Progenitor cell of endocrine pancreas (in vitro differentiated cells): ENCODE measurements around the gene VPS52. TPM values are rescaled to one million over a fixed set of nuclear protein-coding genes. Genes with fewer than 3 reads are reported as not detected.

Experiments used
- DNase-seq: peaks from one replicate; pipeline ENCODE4 v3.0.0; 2021; ENCODE audit warnings: low spot score; ENCODE audit not compliant: unreplicated experiment
- H3K27ac Mint-ChIP-seq: 2 replicates; pipeline ENCODE4 v1.8.0; 2021; ENCODE audit warnings: mild to moderate bottlenecking, moderate library complexity, mixed read lengths
- H3K27me3 Mint-ChIP-seq: 2 replicates; pipeline ENCODE4 v1.8.0; 2021; ENCODE audit warnings: mixed read lengths
- H3K36me3 Mint-ChIP-seq: 2 replicates; pipeline ENCODE4 v1.8.0; 2022; ENCODE audit warnings: mixed read lengths; ENCODE audit not compliant: insufficient read depth
- H3K4me1 Mint-ChIP-seq: 2 replicates; pipeline ENCODE4 v1.8.0; 2021; ENCODE audit warnings: low read depth, mixed read lengths
- H3K4me3 Mint-ChIP-seq: 2 replicates; pipeline ENCODE4 v1.8.0; 2021; ENCODE audit warnings: low read depth, mild to moderate bottlenecking, moderate library complexity, mixed read lengths
- H3K9me3 Mint-ChIP-seq: 2 replicates; pipeline ENCODE4 v1.8.0; 2021; ENCODE audit warnings: low read depth, mixed read lengths
- CTCF ChIP-seq: fragments of 200-600 bp; sonication (generic); IDR thresholded peaks from one replicate; pipeline ENCODE4 v1.5.0; 2021; ENCODE audit warnings: antibody characterized with exemption, mild to moderate bottlenecking; ENCODE audit not compliant: unreplicated experiment
- total RNA-seq: library from RNA; stranded (reverse); gene quantifications from 2 replicates; pipeline ENCODE4 v1.2.1, GENCODE V29; 2021

VPS52 gene
- total RNA-seq, 1 donor from 2014 or later, result 77.2 TPM

- Mint-ChIP-seq H3K27ac (peak overlapping the region; percentile 88), H3K36me3 (peaks cover 11% of the 10 kb centered on the region), H3K4me1 (peaks cover 32% of the 10 kb centered on the region), H3K4me3 (peak overlapping the region; percentile 85), H3K27me3 (peaks cover 3% of the 10 kb centered on the region), H3K9me3 (no peaks in the 10 kb centered on the region)
- DNase-seq, result no peak
- no peak for TF ChIP-seq CTCF
Measured at GRCh38 chr6:33313105-33313708, 41.5 kb upstream of the VPS52 start.

GRCh38 chr6:33312361-33313104 lies 40.9 kb upstream of the VPS52 start:
- no peak for DNase-seq
- Mint-ChIP-seq H3K27me3 (peaks cover 3% of the 10 kb centered on the region), H3K27ac (peak overlapping the region; percentile 88), H3K4me1 (peaks cover 29% of the 10 kb centered on the region), H3K36me3 (peaks cover 8% of the 10 kb centered on the region), H3K9me3 (no peaks in the 10 kb centered on the region), H3K4me3 (peak overlapping the region; percentile 85)
- no peak for TF ChIP-seq CTCF

- Mint-ChIP-seq H3K27me3 (no peaks in the 10 kb centered on the region), H3K9me3 (no peaks in the 10 kb centered on the region), H3K36me3 (peaks cover 2% of the 10 kb centered on the region), H3K4me3 (no peak overlapping the region), H3K4me1 (no peaks in the 10 kb centered on the region), H3K27ac (peak overlapping the region; percentile 81)
- TF ChIP-seq CTCF, result no peak
- DNase-seq, result no peak
Measured at GRCh38 chr6:33306356-33306755, 34.7 kb upstream of the VPS52 start.

- H3K27ac Mint-ChIP-seq, result no peak overlapping the region
Measured at GRCh38 chr6:33305052-33305451, 33.4 kb upstream of the VPS52 start.

GRCh38 chr6:33304216-33304615 lies 32.5 kb upstream of the VPS52 start:
- no peak for TF ChIP-seq CTCF
- Mint-ChIP-seq H3K27me3 (no peaks in the 10 kb centered on the region), H3K4me1 (peaks cover 9% of the 10 kb centered on the region), H3K9me3 (no peaks in the 10 kb centered on the region), H3K36me3 (peaks cover 2% of the 10 kb centered on the region), H3K4me3 (no peak overlapping the region), H3K27ac (no peak overlapping the region)
- no peak for DNase-seq

More at GRCh38 chr6:33305052-33305451, 33.4 kb upstream of the VPS52 start:
- peaks cover 2% of the 10 kb centered on the region for H3K36me3 Mint-ChIP-seq
- H3K4me1 Mint-ChIP-seq, result peaks cover 4% of the 10 kb centered on the region
- no peak for DNase-seq
- no peaks in the 10 kb centered on the region for H3K9me3 Mint-ChIP-seq
- TF ChIP-seq CTCF, result no peak
- no peaks in the 10 kb centered on the region for H3K27me3 Mint-ChIP-seq
- H3K4me3 Mint-ChIP-seq, result no peak overlapping the region
